Endodermal cell (in vitro differentiated cells): ENCODE measurements around the gene KDSR. TPM values are rescaled to one million over a fixed set of nuclear protein-coding genes. Genes with fewer than 3 reads are reported as not detected.

Experiments
- DNase-seq: peaks from one replicate; pipeline ENCODE4 v3.0.0-alpha.2; 2017
- H3K27ac ChIP-seq: 2 replicates; pipeline ENCODE4 v1.5.1; 2013; ENCODE audit warnings: mild to moderate bottlenecking, low read depth, low read length, moderate library complexity
- H3K27me3 ChIP-seq: 2 replicates; pipeline ENCODE4 v1.6.1; 2013; ENCODE audit warnings: mild to moderate bottlenecking, low read length, moderate library complexity; ENCODE audit not compliant: insufficient read depth, control insufficient read depth, poor library complexity, severe bottlenecking
- H3K36me3 ChIP-seq: 2 replicates; pipeline ENCODE4 v1.7.0; 2013; ENCODE audit warnings: mild to moderate bottlenecking, low read length, moderate library complexity; ENCODE audit not compliant: control insufficient read depth, insufficient read depth
- H3K4me1 ChIP-seq: one replicate; pipeline ENCODE4 v1.7.0; 2013; ENCODE audit warnings: low read length; ENCODE audit not compliant: control insufficient read depth, insufficient read depth
- H3K4me3 ChIP-seq: 2 replicates; pipeline ENCODE4 v1.5.1; 2013; ENCODE audit warnings: mild to moderate bottlenecking, low read length, moderate library complexity
- H3K9ac ChIP-seq: 2 replicates; pipeline ENCODE4 v1.6.1; 2013; ENCODE audit warnings: mild to moderate bottlenecking, low read length, moderate library complexity; ENCODE audit not compliant: poor library complexity, severe bottlenecking; ENCODE audit errors: extremely low read depth
- H3K9me3 ChIP-seq: 2 replicates; pipeline ENCODE4 v1.6.1; 2013; ENCODE audit warnings: mild to moderate bottlenecking, low read length, moderate library complexity; ENCODE audit not compliant: control insufficient read depth
- H3K27ac Mint-ChIP-seq: 2 replicates; pipeline ENCODE4 v1.8.0; 2020; ENCODE audit warnings: mixed read lengths
- H3K27me3 Mint-ChIP-seq: 2 replicates; pipeline ENCODE4 v1.8.0; 2021; ENCODE audit warnings: mild to moderate bottlenecking, mixed read lengths; ENCODE audit not compliant: insufficient read depth
- H3K36me3 Mint-ChIP-seq: 2 replicates; pipeline ENCODE4 v1.8.0; 2020; ENCODE audit warnings: low read depth, mixed read lengths
- H3K4me1 Mint-ChIP-seq: 2 replicates; pipeline ENCODE4 v1.8.0; 2020; ENCODE audit warnings: mixed read lengths
- H3K4me3 Mint-ChIP-seq: 2 replicates; pipeline ENCODE4 v1.8.0; 2020; ENCODE audit warnings: mild to moderate bottlenecking, moderate library complexity, mixed read lengths
- H3K9me3 Mint-ChIP-seq: 2 replicates; pipeline ENCODE4 v1.8.0; 2020; ENCODE audit warnings: mild to moderate bottlenecking, mixed read lengths
- CTCF ChIP-seq: fragments of 200-600 bp; sonication (generic); conservative IDR thresholded peaks from 2 replicates; pipeline ENCODE4 v1.5.0; 2021; ENCODE audit warnings: antibody characterized with exemption, mild to moderate bottlenecking
- WGBS, 2 experiments: methylation state at CpG; one replicate each; pipeline versions ENCODE4 v1.1.5 to v1.1.7; 2013; ENCODE audit warnings: missing lambda C conversion rate in 2 of 2, mixed read lengths in 1 of 2; ENCODE audit not compliant: insufficient coverage in 1 of 2, insufficient read length in 1 of 2; 5-methylcytosine and 5-hydroxymethylcytosine counted together
- total RNA-seq, 2 donors: library from RNA; stranded (reverse); fragmentation: NEBNext Ultra II Directional in 1 of 2; extraction: Animal tissue kit (Norgen Biotek cat#: 25700) in 1 of 2; gene quantifications; 2 replicates in 1 of 2; 3 replicates in 1 of 2; pipeline ENCODE4 v1.2.1, GENCODE V29; 2021

KDSR gene
- total RNA-seq, 2 donors from 2014 or later: 39.3 to 51.0 TPM

DNA sequence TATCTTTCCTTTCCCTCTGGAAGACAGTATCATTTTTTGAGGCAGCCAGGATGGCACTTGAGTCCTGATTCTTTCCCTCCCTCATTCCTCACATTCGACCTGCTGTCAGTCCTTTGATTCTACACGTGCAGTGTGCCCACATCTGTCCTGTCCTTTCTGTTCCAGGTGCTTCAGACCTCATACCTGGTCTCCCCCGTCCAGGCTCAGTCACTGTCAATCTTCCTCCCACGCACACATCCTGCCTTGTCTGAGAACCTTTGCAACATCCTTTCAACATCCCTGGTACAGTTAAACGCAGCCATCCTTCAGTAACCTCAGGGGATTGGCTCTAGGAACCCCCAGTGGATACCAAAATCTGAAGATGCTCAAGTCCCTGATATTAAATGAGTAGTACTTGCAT is 57.6 kb downstream of the KDSR start:
- H3K4me3 Mint-ChIP-seq: no peak overlapping the region
- H3K9me3 Mint-ChIP-seq: no peaks in the 10 kb centered on the region
- WGBS, 2 experiments: 83 to 96% methylated on average over 5 of the region's 5 CpGs
- DNase-seq: no peak
- no peaks in the 10 kb centered on the region for H3K4me1 ChIP-seq
- H3K36me3 Mint-ChIP-seq: no peaks in the 10 kb centered on the region
- TF ChIP-seq CTCF: no peak
- no peaks in the 10 kb centered on the region for H3K4me1 Mint-ChIP-seq
- no peak overlapping the region for H3K4me3 ChIP-seq
- no peaks in the 10 kb centered on the region for H3K36me3 ChIP-seq
- H3K27ac Mint-ChIP-seq: no peak overlapping the region
- peaks cover 3% of the 10 kb centered on the region for H3K27me3 ChIP-seq
- H3K9me3 ChIP-seq: no peaks in the 10 kb centered on the region
- H3K9ac ChIP-seq: no peak overlapping the region
- peaks cover 11% of the 10 kb centered on the region for H3K27me3 Mint-ChIP-seq
- no peak overlapping the region for H3K27ac ChIP-seq

- H3K4me1 Mint-ChIP-seq: no peaks in the 10 kb centered on the region
- peaks cover 8% of the 10 kb centered on the region for H3K27me3 Mint-ChIP-seq
Observed at GRCh38 chr18:63307551-63308200, 59.3 kb downstream of the KDSR start.

DNA sequence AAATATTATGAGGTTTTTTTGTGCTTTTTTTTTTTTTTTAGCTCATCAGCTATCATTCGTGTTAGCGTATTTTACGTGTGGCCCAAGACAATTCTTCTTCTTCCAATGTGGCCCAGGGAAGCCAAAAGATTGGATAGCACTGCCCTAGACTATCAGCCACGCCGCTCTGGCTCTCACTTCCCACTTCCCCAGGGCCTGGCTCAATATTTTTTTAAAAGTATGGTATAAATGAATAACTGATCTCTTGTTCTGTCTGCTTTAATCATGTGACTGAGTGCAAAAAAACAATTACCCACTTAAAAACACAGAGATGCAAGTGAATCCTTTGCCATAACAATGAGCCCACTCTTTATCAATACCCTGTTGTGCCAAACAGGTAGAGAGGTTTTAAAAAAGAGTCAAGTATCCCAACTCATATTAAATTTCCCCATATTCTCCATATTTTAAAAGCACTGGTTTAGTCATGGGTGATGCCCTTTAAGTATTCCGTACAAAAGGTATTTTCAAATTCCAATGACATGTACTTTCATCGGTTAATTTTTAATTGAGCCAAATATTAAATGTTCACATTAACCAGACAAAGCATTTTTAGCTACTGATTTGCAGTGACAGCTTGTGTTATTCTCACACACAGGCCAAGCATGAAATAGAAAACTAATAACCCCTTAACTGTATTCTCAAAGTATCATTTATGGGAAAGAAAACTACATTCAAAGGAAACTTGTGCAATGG is 60.0 kb downstream of the KDSR start:
- no peaks in the 10 kb centered on the region for H3K36me3 ChIP-seq
- Mint-ChIP-seq H3K4me3 (no peak overlapping the region), H3K4me1 (no peaks in the 10 kb centered on the region), H3K27me3 (peaks cover 8% of the 10 kb centered on the region), H3K27ac (no peak overlapping the region), H3K9me3 (no peaks in the 10 kb centered on the region), H3K36me3 (no peaks in the 10 kb centered on the region)
- H3K9ac ChIP-seq: no peak overlapping the region
- H3K27ac ChIP-seq: no peak overlapping the region
- no peak overlapping the region for H3K4me3 ChIP-seq
- 93 to 94% methylated on average over 2 to 7 of the region's 7 CpGs for WGBS, 2 experiments
- TF ChIP-seq CTCF: no peak
- no peaks in the 10 kb centered on the region for H3K9me3 ChIP-seq
- no peaks in the 10 kb centered on the region for H3K27me3 ChIP-seq
- DNase-seq: no peak
- H3K4me1 ChIP-seq: no peaks in the 10 kb centered on the region

More at GRCh38 chr18:63307551-63308200, 59.3 kb downstream of the KDSR start:
- no peaks in the 10 kb centered on the region for H3K27me3 ChIP-seq
- no peak for TF ChIP-seq CTCF
- Mint-ChIP-seq H3K27ac (no peak overlapping the region), H3K36me3 (no peaks in the 10 kb centered on the region), H3K9me3 (no peaks in the 10 kb centered on the region), H3K4me3 (no peak overlapping the region)
- 94 to 95% methylated on average over 2 of the region's 2 CpGs for WGBS, 2 experiments
- no peaks in the 10 kb centered on the region for H3K36me3 ChIP-seq
- no peaks in the 10 kb centered on the region for H3K4me1 ChIP-seq
- no peak overlapping the region for H3K9ac ChIP-seq
- DNase-seq: no peak
- H3K4me3 ChIP-seq: no peak overlapping the region
- H3K9me3 ChIP-seq: no peaks in the 10 kb centered on the region
- H3K27ac ChIP-seq: no peak overlapping the region
